Kidney (tissue), 14 donors: ENCODE data around the gene KIF26B. TPM values are rescaled to one million over a fixed set of nuclear protein-coding genes. Genes with fewer than 3 reads are reported as not detected.

Source experiments
- DNase-seq, 5 donors: peaks; one replicate each; pipeline ENCODE4 v3.0.0-alpha.2; 2013 to 2020
- FAIRE-seq: peaks from 2 replicates; lab custom pipeline; 2012; peaks lifted over from hg19 to GRCh38; lab: Jason Lieb, UNC
- H3K27ac ChIP-seq, 2 donors: one replicate each; pipeline ENCODE4 v1.7.0; 2013; ENCODE audit warnings: low read depth in 2 of 2, low read length in 2 of 2, inconsistent platforms in 1 of 2
- H3K27me3 ChIP-seq: one replicate; pipeline ENCODE4 v1.7.1; 2013; ENCODE audit warnings: low read length, inconsistent platforms; ENCODE audit not compliant: control insufficient read depth, insufficient read depth
- H3K36me3 ChIP-seq, 3 donors: one replicate each; pipeline versions ENCODE4 v1.7.0 to v1.7.1; 2013; ENCODE audit warnings: low read length in 3 of 3, control low read depth in 1 of 3, inconsistent platforms in 1 of 3; ENCODE audit not compliant: insufficient read depth in 3 of 3, control insufficient read depth in 2 of 3
- H3K4me1 ChIP-seq, 3 donors: one replicate each; pipeline versions ENCODE4 v1.7.0 to v1.7.1; 2013; ENCODE audit warnings: low read length in 3 of 3, inconsistent platforms in 1 of 3, low read depth in 1 of 3; ENCODE audit not compliant: control insufficient read depth in 2 of 3, insufficient read depth in 2 of 3
- H3K4me3 ChIP-seq, 3 donors: one replicate each; pipeline versions ENCODE4 v1.7.0 to v1.8.1; 2013; ENCODE audit warnings: low read length in 3 of 3, control low read depth in 1 of 3, inconsistent platforms in 1 of 3
- H3K9ac ChIP-seq, 3 donors: one replicate each; pipeline versions ENCODE4 v1.7.0 to v1.7.1; 2013; ENCODE audit warnings: low read length in 3 of 3, control low read depth in 1 of 3, inconsistent platforms in 1 of 3
- H3K9me3 ChIP-seq, 3 donors: one replicate each; pipeline versions ENCODE4 v1.7.0 to v1.7.1; 2013; ENCODE audit warnings: low read length in 3 of 3, control low read depth in 1 of 3, inconsistent platforms in 1 of 3; ENCODE audit not compliant: control insufficient read depth in 2 of 3, insufficient read depth in 1 of 3
- CTCF ChIP-seq: IDR thresholded peaks from 3 replicates; pipeline ENCODE4 v1.5.1; 2012; ENCODE audit warnings: mild to moderate bottlenecking, moderate library complexity, borderline replicate concordance; ENCODE audit not compliant: insufficient read depth; ENCODE audit errors: extremely low read depth
- intact Hi-C: fragments of 100-400 bp; cut with DNase I; formaldehyde crosslinking; loops from one replicate; pipeline ENCODE4 v1.11.1; 2022
- polyA plus RNA-seq: library from polyadenylated mRNA; stranded (reverse); fragments of 350-450 nt; fragmentation: Illumina TruSeq; extraction: RNeasy Lipid Tissue Mini Kit (QIAGEN cat#74804); gene quantifications from one replicate; pipeline ENCODE4 v1.2.3, GENCODE V29; 2014; ENCODE audit warnings: low read depth, low replicate concordance; ENCODE audit not compliant: insufficient read depth
- total RNA-seq: library from RNA; stranded (reverse); fragmentation: NEBNext Ultra II Directional; extraction: Animal tissue kit (Norgen Biotek cat#: 25700); gene quantifications from one replicate; pipeline ENCODE4 v1.2.1, GENCODE V29; 2021
- donor health status: control.
- donor health status: control.
- donor health status: control.
- donor health status: control.
- donor health status: control.
- donor health status: DM: yes; HTN: yes; CAD: no.
- donor health status: Normal renal cell carcinoma (clear cell type).

The KIF26B gene
- total and polyA plus RNA-seq, 2 donors from 2014 or later: 0.52 to 10.7 TPM

GRCh38 chr1:245608271-245608670 lies 453.5 kb downstream of the KIF26B start:
- intact Hi-C loops: no loop called here
- H3K36me3 ChIP-seq: no peaks in the 10 kb centered on the region
- no peak overlapping the region for H3K4me3 ChIP-seq
- H3K9me3 ChIP-seq: no peaks in the 10 kb centered on the region
- H3K27me3 ChIP-seq: no peaks in the 10 kb centered on the region
- no peak for FAIRE-seq
- no peak overlapping the region for H3K9ac ChIP-seq
- no peak overlapping the region for H3K27ac ChIP-seq
- no peak for TF ChIP-seq CTCF
- no peak for DNase-seq
- peaks cover 0 to 8% (median 0%) of the 10 kb centered on the region in 3 donors for H3K4me1 ChIP-seq

GRCh38 chr1:245609354-245610150 lies 454.8 kb downstream of the KIF26B start:
- Histone ChIP-seq H3K27me3 (no peaks in the 10 kb centered on the region), H3K36me3 (no peaks in the 10 kb centered on the region), H3K27ac (no peak overlapping the region), H3K4me1 (peaks cover 0 to 8% (median 0%) of the 10 kb centered on the region in 3 donors), H3K4me3 (no peak overlapping the region), H3K9me3 (no peaks in the 10 kb centered on the region), H3K9ac (no peak overlapping the region)
- TF ChIP-seq CTCF: no peak
- DNase-seq (no peak), FAIRE-seq (no peak)
- intact Hi-C loops: no loop called here

GRCh38 chr1:245611251-245611650 lies 456.5 kb downstream of the KIF26B start:
- Histone ChIP-seq H3K4me1 (no peaks in the 10 kb centered on the region), H3K9me3 (no peaks in the 10 kb centered on the region), H3K36me3 (no peaks in the 10 kb centered on the region), H3K27me3 (no peaks in the 10 kb centered on the region), H3K4me3 (no peak overlapping the region), H3K9ac (no peak overlapping the region), H3K27ac (no peak overlapping the region)
- intact Hi-C loops: no loop called here
- no peak for TF ChIP-seq CTCF
- DNase-seq: no peak
- FAIRE-seq: no peak
